Activated CD8-positive, alpha-beta memory T cell treated with anti-CD3 and anti-CD28 coated beads, Interleukin-2, amount 50 U/mL, for 48 hours (primary cell): ENCODE results near the gene LNP1.

Source experiments
- DNase-seq: peaks from one replicate; pipeline ENCODE4 v3.0.0-alpha.2; 2020

Gene LNP1

GRCh38 chr3:100400419-100400779 lies 940 bp upstream of the LNP1 start:
- DNase-seq: peak; percentile 74

- DNase-seq: peak; percentile 75
Observed at GRCh38 chr3:100401674-100402041, 319 bp downstream of the LNP1 start.

- no peak for DNase-seq
Observed at GRCh38 chr3:100402256-100402655, 917 bp downstream of the LNP1 start.

GRCh38 chr3:100402891-100403290 lies 1.6 kb downstream of the LNP1 start:
- no peak for DNase-seq

GRCh38 chr3:100403362-100404249 lies 2.3 kb downstream of the LNP1 start:
- no peak for DNase-seq

GRCh38 chr3:100404250-100404548 lies 2.9 kb downstream of the LNP1 start:
- DNase-seq: no peak

- DNase-seq: no peak
Observed at GRCh38 chr3:100407164-100407563, 5.8 kb downstream of the LNP1 start.

- DNase-seq: no peak
Observed at GRCh38 chr3:100407977-100408532, 6.7 kb downstream of the LNP1 start.

- DNase-seq: no peak
Observed at GRCh38 chr3:100411091-100411982, 10.0 kb downstream of the LNP1 start.

- DNase-seq: no peak
Observed at GRCh38 chr3:100412912-100413590, 11.7 kb downstream of the LNP1 start.

- DNase-seq: no peak
Observed at GRCh38 chr3:100413613-100414012, 12.3 kb downstream of the LNP1 start.

- DNase-seq: no peak
Observed at GRCh38 chr3:100416176-100416575, 14.8 kb downstream of the LNP1 start.

- no peak for DNase-seq
Observed at GRCh38 chr3:100416863-100417262, 15.5 kb downstream of the LNP1 start.

- DNase-seq: no peak
Observed at GRCh38 chr3:100419406-100419805, 18.1 kb downstream of the LNP1 start.

GRCh38 chr3:100420885-100421284 lies 19.5 kb downstream of the LNP1 start:
- DNase-seq: no peak

GRCh38 chr3:100423611-100424010 lies 22.3 kb downstream of the LNP1 start:
- no peak for DNase-seq

- DNase-seq: no peak
Observed at GRCh38 chr3:100424261-100424660, 22.9 kb downstream of the LNP1 start.

GRCh38 chr3:100425316-100425715 lies 24.0 kb downstream of the LNP1 start:
- no peak for DNase-seq

- no peak for DNase-seq
Observed at GRCh38 chr3:100426067-100426682, 24.8 kb downstream of the LNP1 start.

- DNase-seq: no peak
Observed at GRCh38 chr3:100427699-100428098, 26.4 kb downstream of the LNP1 start.

- DNase-seq: no peak
Observed at GRCh38 chr3:100429187-100429716, 27.9 kb downstream of the LNP1 start.

- no peak for DNase-seq
Observed at GRCh38 chr3:100436951-100437350, 35.6 kb downstream of the LNP1 start.
